Stimulated activated CD4-positive, alpha-beta T cell treated with anti-CD3 and anti-CD28 coated beads, Interleukin-4, amount 100 ng/mL, for 48 hours (primary cell): ENCODE results near the gene SLC35G4.
"Not testable (repeated sequence)": the region's sequence is repeated elsewhere in the genome, so short reads cannot be mapped to it uniquely, and the experiment has no call there.

ENCODE experiments used
- DNase-seq, 2 donors: peaks; one replicate each; pipeline ENCODE4 v3.0.0-alpha.2; 2020; ENCODE audit warnings: low read depth in 2 of 2

SLC35G4 gene

DNA sequence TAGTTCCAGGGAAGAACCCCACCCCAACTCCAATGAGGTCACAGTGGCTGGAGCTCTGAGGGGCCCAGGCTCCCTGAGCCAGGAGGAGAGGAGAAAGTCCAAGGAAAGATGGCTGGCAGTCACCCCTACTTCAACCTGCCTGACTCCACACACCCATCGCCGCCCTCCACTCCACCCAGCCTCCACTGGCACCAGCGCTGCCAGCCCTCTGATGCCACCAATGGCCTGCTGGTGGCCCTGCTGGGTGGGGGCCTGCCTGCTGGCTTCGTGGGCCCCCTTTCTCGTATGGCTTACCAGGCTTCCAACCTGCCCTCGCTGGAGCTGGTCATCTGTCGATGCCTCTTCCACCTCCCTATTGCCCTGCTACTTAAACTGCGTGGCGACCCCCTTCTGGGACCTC lies at the start of gene SLC35G4:
TSS of gene SLC35G4 (plus strand) at position 109 of the 400 bp plus-strand sequence. CDS start at position 109, 0 bp downstream.
- DNase-seq: not testable (repeated sequence)

DNA sequence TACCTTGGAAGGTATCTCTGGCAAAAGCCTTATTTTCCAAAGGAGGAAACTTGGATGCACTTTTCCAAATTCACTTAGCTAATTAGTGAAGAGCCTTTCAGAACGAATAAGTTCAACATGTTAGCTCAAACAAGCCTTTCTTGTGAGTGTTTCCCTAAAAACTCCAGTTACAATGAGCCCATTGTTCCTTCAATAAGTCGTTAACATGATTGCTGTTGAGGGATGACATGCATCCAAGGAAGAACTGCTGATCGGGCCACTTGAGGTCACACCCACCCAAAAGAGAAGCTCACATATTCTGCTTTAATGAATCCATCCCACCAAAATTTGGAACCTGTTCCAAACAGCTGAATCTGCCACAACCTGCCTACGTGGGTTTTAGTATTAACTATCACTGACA lies 48.1 kb upstream of the SLC35G4 start:
- DNase-seq: no peak

DNA sequence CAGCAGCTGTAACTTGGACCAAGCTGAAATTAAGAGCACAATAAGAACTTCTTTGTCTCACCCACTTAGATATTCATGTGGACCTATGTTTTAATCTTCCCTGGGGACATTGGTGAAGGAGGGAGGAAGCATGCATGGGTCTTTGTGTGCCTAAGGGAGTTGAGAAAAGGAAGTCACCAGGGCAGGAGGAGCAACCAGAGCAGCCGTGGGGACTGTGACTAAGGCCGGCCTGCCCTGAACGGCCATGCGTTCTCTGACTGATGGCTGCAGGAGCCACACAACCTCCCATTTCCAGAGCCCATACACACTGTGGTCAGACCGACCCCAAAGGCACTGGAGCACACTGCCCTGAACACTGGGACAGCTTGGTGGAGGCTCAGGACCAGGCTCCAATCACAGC lies 43.7 kb upstream of the SLC35G4 start:
- DNase-seq: no peak

- no peak for DNase-seq
These were observed 43.0 kb upstream of the SLC35G4 start for GRCh38 chr18:11566236-11566965.

GRCh38 chr18:11567396-11567795 lies 42.0 kb upstream of the SLC35G4 start:
- no peak for DNase-seq

GRCh38 chr18:11570073-11570588 lies 39.3 kb upstream of the SLC35G4 start:
- DNase-seq: no peak

GRCh38 chr18:11570769-11571412 lies 38.5 kb upstream of the SLC35G4 start:
- DNase-seq: no peak

- DNase-seq: no peak
These were observed 37.2 kb upstream of the SLC35G4 start for GRCh38 chr18:11572201-11572600.

DNA sequence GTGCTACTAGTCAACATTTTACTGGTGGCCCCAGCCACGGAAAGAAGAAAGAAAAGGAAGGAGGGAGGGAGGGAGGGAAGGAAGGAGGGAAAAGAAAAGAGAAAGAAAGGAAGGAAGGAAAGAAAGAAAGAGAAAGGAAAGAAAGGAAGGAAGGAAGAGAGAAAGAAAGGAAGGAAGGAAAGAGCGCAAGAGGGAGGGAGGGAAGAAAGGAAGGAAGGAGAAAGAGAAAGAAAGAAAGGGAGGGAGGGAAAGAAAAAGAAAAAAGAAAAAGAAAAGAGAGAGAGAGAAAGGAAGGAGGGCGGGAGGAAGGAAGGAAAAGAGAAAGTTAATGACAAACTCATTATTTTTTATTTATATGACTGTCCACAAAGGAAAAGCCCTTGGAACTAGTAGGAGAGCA lies 34.9 kb upstream of the SLC35G4 start:
- DNase-seq: no peak

- DNase-seq: no peak
These were observed 31.9 kb upstream of the SLC35G4 start for GRCh38 chr18:11577271-11578112.

DNA sequence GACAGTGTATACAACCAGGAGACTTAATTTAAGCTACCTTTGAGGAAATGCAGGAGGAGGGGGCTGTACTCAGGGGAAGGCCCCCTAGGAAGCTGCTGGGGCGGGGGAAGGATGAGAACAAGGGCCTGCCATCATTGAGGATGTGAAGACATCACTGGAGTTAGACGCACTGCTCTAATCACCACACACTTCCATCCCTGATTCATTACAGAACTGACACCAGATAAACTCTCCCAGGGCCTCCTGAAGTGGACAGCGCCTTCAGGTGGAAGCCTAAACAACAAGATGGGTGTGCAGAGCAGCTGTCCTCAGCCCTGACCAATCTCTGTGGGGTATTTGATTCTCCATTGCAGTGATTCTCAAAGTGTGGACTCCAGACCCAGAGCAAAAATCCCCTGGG lies 30.6 kb upstream of the SLC35G4 start:
- DNase-seq: no peak

DNA sequence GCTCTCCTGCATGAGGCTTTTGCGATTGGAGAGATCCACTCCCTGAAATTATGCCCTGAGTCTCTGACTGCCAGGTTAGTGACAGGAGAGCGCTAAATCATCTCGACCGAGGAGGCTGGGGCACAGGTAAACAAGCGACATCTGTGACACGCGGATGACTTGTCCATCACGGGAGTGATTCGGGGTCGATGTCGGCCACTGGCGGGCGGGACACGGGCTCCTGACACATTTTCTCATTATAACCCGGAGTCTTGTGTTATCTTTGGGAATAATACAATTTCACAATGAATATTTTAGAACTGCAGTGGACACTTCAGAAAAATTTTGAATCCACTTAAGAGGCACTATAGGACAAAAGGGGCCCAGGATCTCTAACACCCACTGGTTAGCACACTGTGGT lies 29.5 kb upstream of the SLC35G4 start:
- no peak for DNase-seq

DNA sequence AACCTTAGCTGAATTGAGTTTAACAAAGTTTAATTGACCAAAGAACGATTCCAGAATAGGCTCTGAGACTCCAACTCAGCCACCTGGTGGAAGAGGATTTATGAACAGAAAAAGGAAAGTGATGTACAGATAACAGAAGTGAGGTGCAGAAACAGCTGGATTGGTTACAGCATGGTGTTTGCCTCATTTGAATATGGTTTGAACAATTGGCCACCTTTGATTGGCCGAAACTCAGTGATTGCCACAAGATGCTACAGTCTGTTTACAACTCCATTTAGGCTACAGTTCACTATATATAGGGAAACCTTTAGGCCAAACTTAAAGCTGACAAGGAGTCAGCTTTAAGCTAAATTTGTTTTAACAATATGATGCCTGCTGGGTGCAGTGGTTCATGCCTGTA lies 28.1 kb upstream of the SLC35G4 start:
- no peak for DNase-seq

- DNase-seq: no peak
These were observed 23.8 kb upstream of the SLC35G4 start for GRCh38 chr18:11585596-11585995.

DNA sequence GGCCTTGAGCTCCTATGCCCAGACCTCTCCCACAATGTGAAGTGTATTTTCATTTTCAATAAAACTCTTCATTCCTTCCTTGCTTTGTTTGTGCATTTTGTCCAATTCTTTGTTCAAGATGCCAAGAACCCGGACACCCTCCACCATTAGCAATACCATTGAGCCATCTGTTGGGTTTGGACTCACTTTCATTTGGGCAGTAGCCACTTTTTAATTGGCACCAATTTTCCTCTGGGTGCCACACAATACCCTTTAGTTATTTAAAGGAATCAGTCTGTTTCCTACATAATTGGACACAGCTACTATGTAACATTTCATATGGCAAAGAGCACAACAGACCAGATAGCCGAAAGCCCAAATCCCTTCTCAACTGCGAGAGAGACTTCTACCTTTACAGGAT lies 22.5 kb upstream of the SLC35G4 start:
- no peak for DNase-seq

DNA sequence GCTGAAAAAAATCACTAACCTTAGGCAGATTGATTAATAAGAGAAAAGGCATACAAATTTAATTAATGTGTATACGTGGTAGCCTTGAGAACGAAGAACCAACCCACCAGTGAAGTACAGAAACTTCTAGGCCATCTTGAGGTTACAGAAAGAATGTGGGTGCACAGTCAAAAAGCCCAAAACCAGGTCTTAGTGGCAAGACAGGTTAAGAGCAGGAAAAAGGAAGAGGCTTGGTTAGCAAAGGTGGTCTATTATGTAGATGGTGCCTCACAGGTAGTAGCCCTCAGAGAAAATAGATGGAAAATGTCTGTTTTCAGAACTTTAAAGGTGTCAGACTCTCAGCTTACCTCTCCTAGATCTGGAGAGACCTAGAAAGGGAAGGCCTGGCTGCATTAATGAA lies 22.0 kb upstream of the SLC35G4 start:
- no peak for DNase-seq

DNA sequence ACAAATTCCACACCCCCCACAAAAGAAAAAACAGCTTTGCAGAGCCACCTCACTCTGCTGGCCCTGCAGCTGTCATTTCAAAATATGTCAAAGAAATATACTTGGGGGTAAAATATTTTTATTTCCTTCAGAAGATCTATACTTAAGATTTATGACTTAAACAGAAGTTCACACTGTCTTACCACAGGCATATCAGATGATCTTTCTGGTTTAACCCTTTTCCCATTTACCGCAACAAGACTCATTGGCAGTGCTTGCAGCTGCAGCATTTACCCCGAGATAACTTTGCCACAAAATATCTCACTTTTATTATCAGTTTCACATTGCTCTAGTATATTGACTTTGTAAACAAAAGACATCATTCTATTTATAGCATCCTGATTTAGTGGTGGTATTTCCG lies 21.6 kb upstream of the SLC35G4 start:
- DNase-seq: no peak

DNA sequence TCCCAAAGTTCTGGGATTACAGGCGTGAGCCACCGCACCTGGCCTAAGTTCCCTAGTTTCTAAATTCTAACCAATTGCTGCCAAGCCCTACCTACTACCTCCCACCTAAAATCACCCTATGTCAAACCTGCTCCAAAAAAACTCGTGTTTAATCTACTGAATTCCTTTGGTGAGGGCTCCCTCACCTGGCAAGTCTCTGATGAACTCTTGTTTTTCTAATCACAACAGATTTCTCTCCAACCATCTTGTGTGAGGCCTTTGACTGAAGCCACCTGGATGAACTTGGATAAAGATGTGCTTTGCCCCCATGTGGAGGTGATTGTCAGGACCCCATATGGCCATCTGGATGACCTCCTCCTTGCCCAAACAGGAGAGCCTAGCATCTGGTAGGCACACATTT lies 17.4 kb upstream of the SLC35G4 start:
- DNase-seq: no peak

DNA sequence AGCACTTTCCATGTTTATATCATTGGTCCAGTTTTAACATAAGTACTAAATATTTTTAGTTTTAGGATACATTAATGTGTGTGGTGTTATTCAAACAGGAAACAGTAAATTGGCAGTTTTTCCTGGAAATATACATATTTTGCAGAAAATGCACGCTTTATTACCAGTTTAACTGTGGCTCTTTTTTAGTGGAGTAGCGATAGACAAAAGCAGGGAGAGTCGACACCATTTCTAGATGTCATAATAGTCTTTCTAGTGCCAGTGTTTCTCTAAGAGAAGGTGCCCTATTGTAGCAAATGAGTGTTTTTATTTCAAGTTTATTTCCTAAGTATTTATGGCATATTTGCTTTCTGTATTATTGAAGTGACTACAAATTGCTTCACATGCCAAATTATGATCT lies 9.1 kb upstream of the SLC35G4 start:
- no peak for DNase-seq

GRCh38 chr18:11607906-11608305 lies 1.5 kb upstream of the SLC35G4 start:
- DNase-seq: no peak

DNA sequence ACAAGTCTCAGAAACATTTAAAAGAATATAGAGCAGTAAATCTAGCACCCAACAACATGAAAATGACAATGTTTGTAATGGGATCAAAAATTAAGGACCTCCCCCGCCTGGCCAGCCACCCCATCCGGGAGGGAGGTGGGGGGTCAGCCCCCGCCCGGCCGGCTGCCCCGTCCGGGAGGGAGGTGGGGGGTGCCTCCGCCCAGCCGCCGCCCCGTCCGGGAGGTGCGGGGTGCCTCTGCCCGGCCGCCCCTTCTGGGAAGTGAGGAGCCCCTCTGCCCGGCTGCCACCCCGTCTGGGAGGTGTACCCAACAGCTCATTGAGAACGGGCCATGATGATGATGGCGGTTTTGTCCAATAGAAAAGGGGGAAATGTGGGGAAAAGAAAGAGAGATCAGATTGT lies 778 bp upstream of the SLC35G4 start:
- not testable (repeated sequence) for DNase-seq

GRCh38 chr18:11613073-11613472 lies 3.7 kb downstream of the SLC35G4 start:
- not testable (repeated sequence) for DNase-seq
